Measurements from ENCODE around the gene GLTPD2.
"Not testable (repeated sequence)": the region's sequence is repeated elsewhere in the genome, so short reads cannot be mapped to it uniquely, and the experiment has no call there.

The GLTPD2 gene

GRCh38 chr17:4811471-4811870, 22.7 kb downstream of the GLTPD2 start:
- DNase-seq: no peak

- DNase-seq: no peak
Observed at GRCh38 chr17:4812690-4813089, 23.9 kb downstream of the GLTPD2 start.

DNA sequence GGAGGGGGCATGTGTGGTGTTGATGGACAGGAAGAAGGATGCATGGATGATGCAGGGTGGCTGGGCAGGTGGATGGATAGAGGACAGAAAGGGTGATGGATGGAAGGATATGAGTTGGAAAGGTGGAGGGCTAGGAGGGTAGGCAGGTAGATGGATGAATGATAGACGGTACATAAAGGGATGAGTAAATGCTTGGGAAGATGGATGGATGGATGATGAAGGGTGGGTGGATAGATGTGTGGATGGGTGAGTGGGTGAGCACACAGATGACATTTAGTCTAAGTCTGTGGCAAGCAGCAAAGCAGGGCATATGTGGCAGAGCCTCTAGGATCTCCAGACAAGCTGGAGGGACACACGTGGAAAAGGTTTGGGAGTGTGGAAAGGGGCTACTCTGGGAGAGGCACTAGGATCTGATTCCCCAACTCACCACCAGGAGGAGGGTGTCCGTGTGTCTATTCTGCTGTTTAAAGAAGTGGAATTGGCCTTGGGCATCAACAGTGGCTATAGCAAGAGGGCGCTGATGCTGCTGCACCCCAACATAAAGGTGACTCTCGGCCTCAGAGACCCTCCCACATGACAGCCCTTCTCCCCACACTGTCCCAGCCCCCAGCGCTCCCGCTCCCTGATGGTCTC, 26.4 kb downstream of the GLTPD2 start:
- no peak for DNase-seq

GRCh38 chr17:4816826-4817225, 28.1 kb downstream of the GLTPD2 start:
- DNase-seq: no peak

GRCh38 chr17:4818276-4818675, 29.5 kb downstream of the GLTPD2 start:
- no peak for DNase-seq

DNA sequence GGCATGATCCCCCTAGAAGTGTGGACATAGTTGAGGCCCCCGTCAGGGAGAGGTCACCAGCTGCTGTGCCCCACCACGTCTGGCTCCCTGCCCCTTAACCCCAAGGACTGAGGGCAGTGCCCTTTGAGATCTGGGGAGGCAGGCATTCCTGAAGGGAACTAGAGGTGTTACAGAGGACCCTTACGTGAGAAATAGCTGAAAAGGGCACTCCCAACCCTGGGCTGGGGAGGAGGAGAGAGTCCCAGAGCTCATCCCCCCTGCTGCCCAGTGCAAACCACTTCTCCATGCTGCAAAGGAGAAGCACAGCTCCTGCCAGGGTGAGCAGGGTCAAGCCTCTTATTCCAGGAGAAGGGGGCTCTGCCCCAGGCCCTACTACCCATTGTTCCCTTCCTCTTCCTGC, 34.1 kb downstream of the GLTPD2 start:
- no peak for DNase-seq

GRCh38 chr17:4823373-4824089, 34.8 kb downstream of the GLTPD2 start:
- DNase-seq: no peak

DNA sequence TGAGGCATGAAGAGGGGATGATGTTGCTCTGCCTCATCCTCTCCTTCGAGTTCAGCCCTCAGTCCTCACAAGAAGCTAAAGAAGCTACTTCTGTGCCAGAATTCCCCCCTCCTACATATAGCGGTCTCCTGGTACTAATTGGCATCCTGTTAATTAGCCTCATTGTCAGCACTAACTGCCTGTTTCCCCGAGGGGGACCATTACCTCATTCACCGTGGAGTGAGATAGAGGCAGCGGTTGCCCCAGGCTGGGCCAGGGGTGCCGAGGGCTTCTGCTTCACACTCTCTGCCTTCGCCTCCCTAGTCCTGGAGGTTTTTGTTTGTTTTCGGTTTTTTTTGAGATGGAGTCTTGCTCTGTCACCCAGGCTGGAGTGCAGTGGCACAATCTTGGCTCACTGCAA, 38.6 kb downstream of the GLTPD2 start:
- no peak for DNase-seq

DNA sequence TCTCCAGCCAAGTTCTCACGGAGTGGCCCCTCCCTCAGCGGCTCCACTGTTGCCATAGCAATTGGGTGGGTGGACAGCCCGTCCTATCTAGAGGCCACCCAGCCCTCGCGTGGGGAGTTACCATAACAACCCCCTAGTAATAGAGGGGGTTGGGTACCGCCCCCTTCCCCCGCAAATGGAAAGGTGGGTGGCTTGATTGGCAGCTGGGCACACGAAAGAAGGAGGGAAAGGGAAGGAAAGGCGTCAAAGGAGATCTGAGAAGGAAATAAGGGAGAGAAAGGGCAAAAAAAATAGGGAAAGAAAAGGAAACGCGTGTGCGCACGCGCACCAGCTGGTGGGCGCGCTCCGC, 44.0 kb downstream of the GLTPD2 start:
- DNase-seq: not testable (repeated sequence)

DNA sequence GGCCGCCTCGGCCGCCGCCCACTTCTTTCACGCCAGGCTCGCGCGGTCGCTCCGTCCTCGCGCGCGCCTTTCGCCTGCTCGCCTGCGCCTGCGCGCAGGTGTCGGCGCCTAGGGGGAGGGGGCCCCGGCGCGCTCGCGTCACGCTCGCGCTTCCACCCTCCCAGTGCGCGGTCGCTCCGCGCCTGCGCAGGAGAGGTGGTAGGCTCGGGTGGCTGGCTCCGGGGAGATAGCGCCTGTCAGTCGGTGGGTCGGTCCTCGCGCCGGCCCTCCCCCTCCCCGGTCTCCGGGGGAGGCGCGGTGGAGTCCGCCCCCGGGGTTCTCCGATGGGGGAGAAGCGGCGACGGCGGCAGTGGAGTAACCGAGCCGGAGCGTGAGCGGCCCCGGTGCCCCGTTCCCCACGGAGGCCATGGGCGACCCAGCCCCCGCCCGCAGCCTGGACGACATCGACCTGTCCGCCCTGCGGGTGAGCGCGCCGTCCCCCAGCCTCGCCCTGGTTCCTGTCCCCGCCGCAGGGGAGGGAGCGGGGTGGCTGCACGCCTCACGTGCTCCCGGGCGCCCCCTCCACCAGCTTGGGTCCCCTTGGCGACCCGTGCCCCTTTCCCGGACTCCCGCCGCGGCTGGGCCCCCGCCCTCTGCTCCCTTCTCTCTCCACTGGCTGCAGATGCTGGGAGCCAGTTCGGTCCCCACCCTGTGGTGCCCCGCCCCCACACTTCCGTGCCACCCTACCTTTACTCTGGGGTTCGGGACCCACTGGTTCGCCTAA, 44.6 kb downstream of the GLTPD2 start, which contains the start of gene MINK1:
MINK1 (plus strand) TSS at position 163 of the 763 bp plus-strand sequence; CDS start at position 407, 244 bp downstream.
- peak; percentile 96 for DNase-seq

- DNase-seq: peak; percentile 7
Observed at GRCh38 chr17:4833941-4834680, 45.3 kb downstream of the GLTPD2 start.

- no peak for DNase-seq
Observed at GRCh38 chr17:4834681-4835020, 45.9 kb downstream of the GLTPD2 start.

- DNase-seq: no peak
Observed at GRCh38 chr17:4836221-4836620, 47.5 kb downstream of the GLTPD2 start.

- no peak for DNase-seq
Observed at GRCh38 chr17:4837471-4838308, 48.9 kb downstream of the GLTPD2 start.

DNA sequence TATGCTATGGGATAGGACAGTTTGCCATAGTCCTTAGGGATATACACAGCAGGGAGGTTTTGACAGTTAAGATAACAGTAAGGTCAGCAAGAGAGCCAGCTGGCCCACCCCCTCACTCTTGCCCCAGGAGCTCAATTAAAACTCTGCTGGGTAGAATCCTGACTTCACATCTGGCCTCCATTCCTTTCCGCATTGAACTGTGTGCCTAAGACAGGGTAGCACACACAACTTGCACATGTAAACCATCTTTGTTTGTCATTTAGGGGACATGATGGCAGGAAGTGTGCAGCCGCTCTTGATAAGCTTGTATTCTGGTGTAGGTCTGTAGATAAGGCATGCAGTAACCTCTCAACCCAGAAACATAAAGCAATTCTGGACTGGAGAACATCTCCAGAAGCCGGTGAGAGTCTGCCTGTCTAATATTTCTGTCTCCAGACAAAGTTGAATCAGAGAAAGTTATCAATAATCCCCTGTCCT, 49.6 kb downstream of the GLTPD2 start:
- no peak for DNase-seq

- DNase-seq: no peak
Observed at GRCh38 chr17:4839221-4839620, 50.5 kb downstream of the GLTPD2 start.

All from activated CD4-positive, alpha-beta T cell treated with anti-CD3 and anti-CD28 coated beads, Interleukin-10, Interleukin-2, amounts not matched to agents 100 ng/mL and 50 ng/mL, durations not matched to agents 16 hours and 8 hours (primary cell).